RCC 7860 (cell line): ENCODE data around the gene UBASH3A.
"Not testable (repeated sequence)": the region's sequence is repeated elsewhere in the genome, so short reads cannot be mapped to it uniquely, and the experiment has no call there.

Source experiments
- DNase-seq: peaks from one replicate; pipeline ENCODE4 v3.0.0-alpha.2; 2015; ENCODE audit warnings: low spot score
- FAIRE-seq: peaks from 2 replicates; lab custom pipeline; 2012; peaks lifted over from hg19 to GRCh38; lab: Jason Lieb, UNC

UBASH3A gene

GRCh38 chr21:42463861-42464515 is 60.3 kb downstream of the UBASH3A start:
- DNase-seq: no peak
- FAIRE-seq: no peak

- peak; percentile 37 for DNase-seq
- no peak for FAIRE-seq
Observed at GRCh38 chr21:42465008-42465802, 61.5 kb downstream of the UBASH3A start.

DNA sequence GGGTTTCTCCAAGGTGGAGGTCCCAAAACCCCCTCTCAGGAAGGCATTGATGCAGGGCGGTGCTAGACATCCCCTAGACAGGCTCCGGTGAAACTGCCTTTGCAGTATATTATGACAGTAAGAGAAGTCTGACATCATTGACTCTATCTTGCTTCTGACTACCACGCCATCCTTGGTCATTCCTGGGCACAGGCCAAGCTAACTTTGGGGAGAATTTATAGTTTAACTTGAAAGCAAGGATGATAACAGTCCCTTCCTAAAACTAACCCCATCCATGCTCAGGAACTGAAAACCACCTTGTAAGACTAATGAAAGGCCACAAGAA is 62.1 kb downstream of the UBASH3A start:
- DNase-seq (no peak), FAIRE-seq (no peak)

- FAIRE-seq: no peak
- no peak for DNase-seq
Observed at GRCh38 chr21:42466700-42467099, 63.0 kb downstream of the UBASH3A start.

- DNase-seq: peak; percentile 86
- FAIRE-seq: peak; percentile 82
Observed at GRCh38 chr21:42467140-42467983, 63.7 kb downstream of the UBASH3A start.

DNA sequence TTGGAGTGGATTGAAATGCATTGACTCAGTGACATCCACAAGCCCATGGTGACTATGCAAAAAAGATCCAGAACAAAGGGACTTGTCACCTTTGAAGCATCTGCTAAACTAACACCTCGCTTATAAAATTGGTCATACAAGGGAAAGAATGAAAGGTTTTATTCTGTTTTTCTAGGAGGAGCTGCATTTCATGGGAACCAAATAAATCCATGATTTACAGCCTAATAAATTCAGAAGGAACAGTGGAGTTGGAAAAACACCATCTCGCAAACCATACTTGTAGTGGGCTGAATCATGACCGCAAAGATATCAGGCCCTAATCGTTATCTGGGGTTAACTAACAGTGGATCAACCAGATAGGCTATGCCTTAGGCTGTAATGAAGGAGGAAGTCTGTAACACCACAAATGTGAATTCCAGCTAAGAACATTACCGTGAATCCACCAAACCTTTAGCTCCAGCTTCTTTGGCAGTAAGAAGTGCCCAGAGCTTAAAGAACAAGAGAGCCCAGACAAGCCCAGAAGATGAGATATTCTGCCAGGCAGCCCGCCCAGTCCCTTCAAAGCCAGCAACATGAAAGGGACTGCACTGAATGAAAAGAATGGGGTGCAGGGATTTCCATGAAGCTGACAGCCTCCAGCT is 64.9 kb downstream of the UBASH3A start:
- DNase-seq (no peak), FAIRE-seq (no peak)

DNA sequence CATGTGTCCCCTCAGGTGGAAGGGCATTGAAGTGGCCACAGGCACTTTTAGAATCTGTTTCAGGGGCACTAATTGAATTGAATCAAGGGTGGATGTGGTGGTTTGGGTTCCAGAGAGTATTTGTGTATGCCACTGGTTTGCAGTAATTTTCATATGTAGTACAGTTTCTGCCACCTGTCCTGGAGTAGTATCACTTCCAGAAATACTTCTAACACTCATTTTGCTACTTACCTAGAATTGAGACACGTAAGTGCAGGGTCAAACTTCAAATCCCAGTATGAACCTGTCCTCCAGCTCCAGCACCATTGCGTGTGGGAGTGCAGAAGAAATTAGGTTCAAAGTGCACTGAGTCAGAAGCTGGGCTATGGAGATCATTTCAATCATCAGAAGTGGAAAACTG is 65.6 kb downstream of the UBASH3A start:
- DNase-seq: no peak
- no peak for FAIRE-seq

GRCh38 chr21:42469726-42470125 is 66.0 kb downstream of the UBASH3A start:
- not testable (repeated sequence) for FAIRE-seq, DNase-seq

GRCh38 chr21:42471206-42471605 is 67.5 kb downstream of the UBASH3A start:
- FAIRE-seq (no peak), DNase-seq (no peak)

DNA sequence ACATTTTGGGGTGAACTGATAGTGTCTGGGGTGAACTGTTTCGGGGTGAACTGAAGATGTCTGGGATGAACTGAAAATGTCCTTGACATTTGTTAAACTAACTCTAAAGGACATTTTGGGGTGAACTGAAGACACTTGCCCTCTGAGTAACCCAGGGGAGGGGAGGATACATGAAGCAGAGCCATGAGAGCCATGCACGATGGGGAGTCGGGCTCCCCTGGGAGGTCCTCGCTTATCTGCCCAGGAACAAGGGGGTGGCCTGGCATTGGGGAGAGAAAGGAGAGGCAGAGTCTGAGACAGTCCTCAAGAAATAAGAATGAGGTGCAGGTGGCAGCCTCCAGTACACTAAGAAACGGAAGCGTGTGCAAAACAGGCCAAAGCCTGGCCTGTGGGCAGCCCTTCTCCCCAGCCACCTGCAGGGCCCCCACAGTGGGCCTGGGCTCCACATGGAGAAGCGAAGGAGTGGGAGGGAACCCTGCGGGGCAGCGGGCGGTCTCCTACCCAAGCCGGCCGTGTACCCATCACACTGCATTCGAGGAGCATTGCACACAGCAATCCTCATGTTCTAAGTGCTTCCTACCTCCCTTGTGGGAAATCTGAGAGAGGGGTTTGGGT is 68.1 kb downstream of the UBASH3A start:
- DNase-seq (no peak), FAIRE-seq (no peak)

GRCh38 chr21:42472521-42472920 is 68.8 kb downstream of the UBASH3A start:
- FAIRE-seq (no peak), DNase-seq (no peak)

GRCh38 chr21:42473498-42474042 is 69.9 kb downstream of the UBASH3A start:
- DNase-seq (no peak), FAIRE-seq (no peak)

GRCh38 chr21:42474043-42474831 is 70.5 kb downstream of the UBASH3A start:
- DNase-seq (peak; percentile 88), FAIRE-seq (peak; percentile 77)

DNA sequence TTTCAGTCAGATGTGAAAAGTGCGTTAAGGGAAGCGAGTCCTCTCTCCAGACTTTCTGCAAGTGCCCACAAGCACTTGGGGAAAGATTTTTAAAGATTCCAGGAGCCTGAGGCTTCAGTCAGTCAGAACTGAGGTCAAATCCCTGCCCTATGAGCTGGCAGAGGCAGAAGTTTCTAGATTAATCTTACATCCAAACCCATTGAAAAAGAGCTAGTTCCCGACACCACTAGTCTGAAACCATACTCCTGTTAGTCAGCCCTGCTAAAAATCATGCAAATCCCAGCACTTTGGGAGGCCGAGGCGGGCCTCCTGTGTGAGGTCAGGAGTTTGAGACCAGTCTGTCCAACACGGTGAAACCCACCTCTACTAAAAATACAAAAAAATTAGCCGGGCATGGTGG is 71.3 kb downstream of the UBASH3A start:
- FAIRE-seq (no peak), DNase-seq (no peak)

GRCh38 chr21:42475526-42476387 is 72.1 kb downstream of the UBASH3A start:
- no peak for FAIRE-seq
- no peak for DNase-seq

DNA sequence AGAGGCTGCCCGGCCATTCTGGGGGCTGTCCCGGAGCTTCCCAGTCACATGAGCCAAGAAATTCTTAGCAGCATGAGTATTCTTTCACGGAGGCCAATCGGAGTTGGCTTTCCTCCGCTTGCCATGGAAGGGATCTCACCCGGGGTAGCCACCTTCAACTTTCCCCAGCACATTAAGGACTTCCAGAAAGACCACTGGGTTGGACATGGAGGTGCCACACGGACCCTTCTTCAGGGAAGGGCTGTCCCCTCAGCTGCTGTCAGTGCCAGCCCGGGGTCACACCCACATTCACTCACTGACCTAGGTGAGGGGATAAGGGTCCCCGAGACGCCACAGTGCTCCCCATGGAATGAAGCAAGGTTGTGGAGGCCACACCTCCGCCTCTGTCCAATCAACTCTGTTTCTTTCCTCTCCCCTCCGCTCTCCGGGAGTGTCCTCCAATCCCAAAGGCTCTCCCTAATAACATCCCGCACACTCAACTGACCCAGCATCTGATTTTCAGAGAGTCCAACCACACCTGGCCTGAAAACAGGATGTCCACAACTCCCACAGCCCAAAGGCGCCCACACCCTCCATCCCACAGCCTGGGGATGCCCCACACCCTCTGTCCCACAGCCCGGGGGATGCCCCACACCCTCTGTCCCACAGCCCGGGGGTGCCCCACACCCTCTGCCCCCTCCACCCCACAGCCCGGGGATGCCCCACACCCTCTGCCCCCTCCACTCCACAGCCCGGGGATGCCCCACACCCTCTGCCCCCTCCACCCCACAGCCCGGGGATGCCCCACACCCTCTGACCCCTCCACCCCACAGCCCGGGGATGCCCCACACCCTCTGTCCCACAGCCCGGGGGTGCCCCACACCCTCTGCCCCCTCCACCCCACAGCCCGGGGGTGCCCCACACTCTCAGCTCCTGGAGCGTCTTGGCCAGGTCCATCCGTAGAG is 73.0 kb downstream of the UBASH3A start:
- DNase-seq (no peak), FAIRE-seq (no peak)

DNA sequence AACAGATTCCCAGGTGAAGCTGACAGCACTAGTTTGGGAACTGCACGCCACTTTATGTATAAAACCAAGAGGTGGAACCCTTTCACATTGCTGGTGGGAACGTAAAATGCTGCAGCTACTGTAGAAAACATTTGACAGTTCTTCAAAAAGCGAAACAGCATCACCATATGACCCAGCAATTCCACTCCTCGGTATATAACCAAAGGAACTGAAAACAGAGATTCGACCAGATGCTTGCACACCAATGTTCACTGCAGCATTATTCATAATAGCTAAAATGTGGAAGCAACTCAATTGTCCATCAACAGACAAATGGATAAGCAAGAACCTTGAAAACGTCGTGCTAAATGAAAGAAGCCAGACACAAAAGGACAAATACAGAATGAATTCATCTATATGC is 74.8 kb downstream of the UBASH3A start:
- DNase-seq (no peak), FAIRE-seq (no peak)

GRCh38 chr21:42479582-42479981 is 75.9 kb downstream of the UBASH3A start:
- DNase-seq (no peak), FAIRE-seq (no peak)
